MM.1S (cell line): ENCODE results near the gene RPS13.

Experiments
- EZH2 ChIP-seq: fragments of 300-600 bp; sonication (generic); optimal IDR thresholded peaks from 2 replicates; pipeline ENCODE3; 2017; ENCODE audit warnings: low read depth, mild to moderate bottlenecking, antibody characterized with exemption, low read length, mixed read lengths
- EZH2phosphoT487 ChIP-seq: fragments of 300-600 bp; sonication (generic); IDR thresholded peaks from 2 replicates; pipeline ENCODE4 v1.6.1; 2018; ENCODE audit warnings: antibody characterized with exemption, low read length
- TF ChIP-seq, protein P1 (sequence below): fragments of 300-600 bp; sonication (generic); IDR thresholded peaks from 2 replicates; pipeline ENCODE4 v1.5.1; 2016; ENCODE audit warnings: antibody characterized with exemption, low read length, mixed read lengths

DNA sequence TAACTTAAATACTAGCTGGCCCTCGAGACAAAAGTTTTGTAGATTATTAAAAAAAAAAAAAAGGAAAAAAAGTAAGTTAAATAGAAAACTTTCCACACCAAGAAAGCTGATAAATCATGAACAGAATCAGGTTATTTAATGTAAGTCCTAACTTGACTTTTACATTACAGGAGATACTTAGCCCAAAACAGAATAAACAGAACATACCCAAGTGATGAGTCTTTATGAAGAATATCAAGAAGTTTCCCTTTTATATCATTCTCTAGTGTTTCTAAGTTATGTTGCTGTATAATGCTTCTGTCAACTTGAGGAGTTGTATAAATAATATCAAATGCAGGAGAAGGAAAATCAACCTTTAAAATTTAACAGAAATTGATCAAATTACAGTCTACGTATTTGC, 44.5 kb upstream of the RPS13 start:
- TF ChIP-seq, protein P1, sequence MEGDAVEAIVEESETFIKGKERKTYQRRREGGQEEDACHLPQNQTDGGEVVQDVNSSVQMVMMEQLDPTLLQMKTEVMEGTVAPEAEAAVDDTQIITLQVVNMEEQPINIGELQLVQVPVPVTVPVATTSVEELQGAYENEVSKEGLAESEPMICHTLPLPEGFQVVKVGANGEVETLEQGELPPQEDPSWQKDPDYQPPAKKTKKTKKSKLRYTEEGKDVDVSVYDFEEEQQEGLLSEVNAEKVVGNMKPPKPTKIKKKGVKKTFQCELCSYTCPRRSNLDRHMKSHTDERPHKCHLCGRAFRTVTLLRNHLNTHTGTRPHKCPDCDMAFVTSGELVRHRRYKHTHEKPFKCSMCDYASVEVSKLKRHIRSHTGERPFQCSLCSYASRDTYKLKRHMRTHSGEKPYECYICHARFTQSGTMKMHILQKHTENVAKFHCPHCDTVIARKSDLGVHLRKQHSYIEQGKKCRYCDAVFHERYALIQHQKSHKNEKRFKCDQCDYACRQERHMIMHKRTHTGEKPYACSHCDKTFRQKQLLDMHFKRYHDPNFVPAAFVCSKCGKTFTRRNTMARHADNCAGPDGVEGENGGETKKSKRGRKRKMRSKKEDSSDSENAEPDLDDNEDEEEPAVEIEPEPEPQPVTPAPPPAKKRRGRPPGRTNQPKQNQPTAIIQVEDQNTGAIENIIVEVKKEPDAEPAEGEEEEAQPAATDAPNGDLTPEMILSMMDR = no peak
- TF ChIP-seq EZH2 (no peak), EZH2phosphoT487 (no peak)
